Ovary (tissue), 9 donors: ENCODE data around the gene EPX. TPM values are rescaled to one million over a fixed set of nuclear protein-coding genes. Genes with fewer than 3 reads are reported as not detected.

ENCODE experiments used
- DNase-seq, 5 donors: peaks; one replicate each; pipeline ENCODE4 v3.0.0-alpha.2; 2019 to 2020
- H3K27ac ChIP-seq, 2 donors: fragments of 200-600 bp; one replicate each; pipeline versions ENCODE4 v1.5.1 to v1.8.0; 2019 to 2022
- H3K27me3 ChIP-seq: fragments of 200-600 bp; one replicate; pipeline ENCODE4 v1.8.0; 2022
- H3K36me3 ChIP-seq: fragments of 200-600 bp; sonication (generic); one replicate; pipeline ENCODE4 v1.5.1; 2019
- H3K4me1 ChIP-seq: one replicate; pipeline ENCODE4 v1.8.1; 2013; ENCODE audit warnings: mild to moderate bottlenecking, moderate library complexity; ENCODE audit not compliant: insufficient read depth
- H3K4me3 ChIP-seq: fragments of 200-600 bp; sonication (generic); one replicate; pipeline ENCODE4 v1.5.1; 2017
- H3K9me3 ChIP-seq, 2 donors: fragments of 200-600 bp in 1 of 2; sonication (generic) in 1 of 2; one replicate each; pipeline versions ENCODE4 v1.5.1 to v1.8.1; 2013 to 2019; ENCODE audit warnings: mild to moderate bottlenecking in 1 of 2, moderate library complexity in 1 of 2
- CTCF ChIP-seq, 3 donors: fragments of 450-650 bp in 2 of 3; fragments of 200-600 bp in 1 of 3; IDR thresholded peaks; one replicate each; pipeline versions ENCODE4 v1.5.1 to v1.8.0; 2016 to 2022; ENCODE audit warnings: antibody characterized with exemption in 3 of 3, mild to moderate bottlenecking in 1 of 3
- EP300 ChIP-seq: sonication (generic); formaldehyde crosslinking; IDR thresholded peaks from one replicate; pipeline ENCODE4 v1.6.1; 2017; ENCODE audit warnings: antibody characterized with exemption
- POLR2A ChIP-seq: fragments of 450-650 bp; IDR thresholded peaks from one replicate; pipeline ENCODE4 v1.6.1; 2017; ENCODE audit warnings: antibody characterized with exemption, mild to moderate bottlenecking, moderate library complexity
- WGBS, 3 donors: extraction: QIAGEN DNeasy Blood & Tissue Kit in 1 of 3; methylation state at CpG; one replicate each; pipeline versions ENCODE4 v1.1.5 to v1.1.7; 2013 to 2017; 5-methylcytosine and 5-hydroxymethylcytosine counted together
- intact Hi-C, 4 donors: fragments of 100-400 bp; cut with DNase I; formaldehyde crosslinking; loops; one replicate each; pipeline versions ENCODE4 v1.11.0 to v1.15.1; 2022 to 2023
- polyA plus RNA-seq, 2 donors: library from polyadenylated mRNA; stranded (reverse); fragments of 200-250 nt in 1 of 2; fragments of 350-450 nt in 1 of 2; fragmentation: Illumina TruSeq in 1 of 2; extraction: RNeasy Lipid Tissue Mini Kit (QIAGEN cat#74804) in 1 of 2; gene quantifications; one replicate each; pipeline ENCODE4 v1.2.3, GENCODE V29; 2013 to 2014
- total RNA-seq, 7 donors: library from RNA; depleted of rRNA in 2 of 7; stranded (reverse); fragments of >200 nt in 2 of 7; fragmentation: NEBNext Ultra II Directional in 3 of 7; extraction: Animal tissue kit (Norgen Biotek cat#: 25700) in 3 of 7; gene quantifications; one replicate each; pipeline versions ENCODE4 v1.1.0 to v1.2.4, GENCODE V29; 2016 to 2023
- donor health status: DM: no; HTN: no; CAD: no; lungs with moderate emphysema.
- donor health status: DM: no; HTN: no; CAD: no.
- donor health status: Bipolar disorder and iron deficiency.
- donor health status: DM: yes; HTN: yes; CAD: no.
- donor health status: DM: no; HTN: no; CAD: no.
- donor health status: DM: yes; HTN: yes; CAD: no.

Gene EPX
- total and polyA plus RNA-seq, 9 donors, result not detected

- no peaks in the 10 kb centered on the region for H3K4me1 ChIP-seq
- DNase-seq, result no peak
- intact Hi-C loops, result no loop called here
- no peak for TF ChIP-seq POLR2A
- TF ChIP-seq EP300, result no peak
- no peak for TF ChIP-seq CTCF (IDR thresholded peaks at IDR 0.05)
- H3K27ac ChIP-seq, result no peak overlapping the region
- no peaks in the 10 kb centered on the region for H3K9me3 ChIP-seq
- no peak overlapping the region for H3K4me3 ChIP-seq
- no peaks in the 10 kb centered on the region for H3K27me3 ChIP-seq
- 17 to 22% (median 21%) methylated on average over 2 of the region's 2 CpGs for WGBS, 3 donors
- H3K36me3 ChIP-seq, result no peaks in the 10 kb centered on the region
Observed at GRCh38 chr17:58231641-58232040, 39.1 kb downstream of the EPX start.

DNA sequence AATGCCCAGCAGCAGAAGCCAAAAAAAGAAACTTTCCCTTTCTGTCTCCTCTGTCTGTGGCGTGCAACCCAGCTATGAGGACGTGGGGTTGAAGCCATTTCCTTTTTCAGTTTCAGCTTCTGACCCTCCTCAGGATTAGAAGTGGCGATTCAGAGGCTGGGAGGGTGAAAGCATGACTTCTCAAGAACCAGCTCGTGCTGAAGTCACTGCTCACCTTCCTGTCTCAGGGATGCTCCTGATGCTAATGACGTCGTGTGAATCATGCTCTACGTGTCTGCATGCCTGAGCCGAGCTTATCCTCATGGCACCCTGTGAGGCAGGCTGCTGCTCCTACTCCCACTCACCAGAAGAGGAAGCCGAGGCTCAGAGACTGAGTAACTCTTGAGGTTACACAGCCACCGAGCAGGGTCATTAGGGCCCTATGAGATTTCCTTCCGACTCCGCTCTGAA lies 40.2 kb downstream of the EPX start:
- Histone ChIP-seq H3K4me1 (no peaks in the 10 kb centered on the region), H3K36me3 (no peaks in the 10 kb centered on the region), H3K27ac (no peak overlapping the region), H3K4me3 (no peak overlapping the region), H3K9me3 (no peaks in the 10 kb centered on the region), H3K27me3 (no peaks in the 10 kb centered on the region)
- no peak for DNase-seq
- intact Hi-C loops, result no loop called here
- no peak for TF ChIP-seq EP300
- TF ChIP-seq POLR2A, result no peak
- no peak for TF ChIP-seq CTCF (IDR thresholded peaks at IDR 0.05)
- WGBS, 3 donors, result 32 to 44% (median 34%) methylated on average over 12 of the region's 12 CpGs

DNA sequence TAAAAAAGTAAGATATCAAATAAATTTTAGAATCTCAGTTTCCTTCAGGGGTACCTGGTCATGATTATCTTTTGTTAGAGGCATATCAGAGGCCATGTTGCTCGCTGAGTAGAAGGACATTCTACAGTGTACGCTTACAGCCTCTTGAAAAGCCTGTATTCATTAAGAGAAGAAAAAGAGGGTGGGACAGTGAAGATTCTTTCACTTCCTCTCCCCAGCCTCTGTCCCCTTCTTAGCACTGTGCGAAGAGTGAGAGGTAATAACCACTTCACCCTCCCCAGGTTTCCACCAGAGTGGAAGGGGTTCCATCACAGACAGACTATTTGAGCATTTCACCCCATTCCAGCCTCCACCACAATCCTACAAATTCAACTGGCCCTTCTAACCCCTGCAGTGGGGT lies 41.0 kb downstream of the EPX start:
- Histone ChIP-seq H3K9me3 (no peaks in the 10 kb centered on the region), H3K27ac (no peak overlapping the region), H3K4me3 (no peak overlapping the region), H3K27me3 (no peaks in the 10 kb centered on the region), H3K36me3 (no peaks in the 10 kb centered on the region), H3K4me1 (no peaks in the 10 kb centered on the region)
- 77 to 84% (median 79%) methylated on average over 3 of the region's 3 CpGs for WGBS, 3 donors
- no peak for TF ChIP-seq EP300
- intact Hi-C loops, result no loop called here
- no peak for DNase-seq

- intact Hi-C loops, result no loop called here
- TF ChIP-seq CTCF (IDR thresholded peaks at IDR 0.05) (no peak), POLR2A (no peak), EP300 (no peak)
- no peaks in the 10 kb centered on the region for H3K36me3 ChIP-seq
- no peaks in the 10 kb centered on the region for H3K27me3 ChIP-seq
- DNase-seq, result no peak
- H3K4me1 ChIP-seq, result no peaks in the 10 kb centered on the region
- H3K4me3 ChIP-seq, result no peak overlapping the region
- WGBS, 3 donors, result 56 to 82% (median 63%) methylated on average over 3 of the region's 3 CpGs
- H3K9me3 ChIP-seq, result no peaks in the 10 kb centered on the region
- H3K27ac ChIP-seq, result no peak overlapping the region
Observed at GRCh38 chr17:58234512-58234911, 42.0 kb downstream of the EPX start.

DNA sequence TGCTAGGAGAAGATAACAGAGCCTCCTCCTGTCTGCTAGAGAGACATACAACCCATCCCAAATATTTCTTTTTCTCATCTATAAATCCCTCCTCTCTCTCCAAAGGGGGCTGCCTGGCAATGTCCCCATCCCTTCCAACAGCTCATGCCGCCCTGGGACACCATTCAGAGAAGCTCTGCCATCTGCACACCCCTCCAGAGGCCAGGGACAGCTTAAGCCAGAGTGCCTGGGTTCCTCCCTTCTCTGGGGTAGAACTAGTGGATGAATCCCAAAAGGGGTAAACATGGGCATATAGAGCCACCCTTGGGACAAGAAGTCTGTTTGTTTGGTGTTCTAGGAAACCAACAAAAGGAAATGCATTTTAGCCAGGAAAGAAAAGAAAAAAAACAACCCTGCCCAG lies 43.3 kb downstream of the EPX start:
- H3K36me3 ChIP-seq, result no peaks in the 10 kb centered on the region
- no peak for DNase-seq
- TF ChIP-seq EP300 (no peak), CTCF (IDR thresholded peaks at IDR 0.05) (no peak), POLR2A (no peak)
- no peak overlapping the region for H3K4me3 ChIP-seq
- no peaks in the 10 kb centered on the region for H3K4me1 ChIP-seq
- WGBS, 3 donors, result 53 to 54% (median 53%) methylated on average over 1 of the region's 1 CpG
- intact Hi-C loops, result no loop called here
- no peak overlapping the region for H3K27ac ChIP-seq
- no peaks in the 10 kb centered on the region for H3K9me3 ChIP-seq
- no peaks in the 10 kb centered on the region for H3K27me3 ChIP-seq
